PC-3 (cell line): ENCODE data around the gene ACTL7B. TPM values are rescaled to one million over a fixed set of nuclear protein-coding genes. Genes with fewer than 3 reads are reported as not detected.
A peak's percentile ranks its signal among the peaks of the same experiment; 100 is the strongest.

Experiments
- ATAC-seq: fragments of 200-7000 bp; cut with Tn5 transposase; 2 replicates; pipeline ENCODE4 v1.9.1; 2020; ENCODE audit warnings: mild to moderate bottlenecking, moderate library complexity
- BruUV-seq: library from RNA; stranded (reverse); fragments of 400-500 nt; replicated peaks from 2 replicates; lab custom pipeline; 2021; lab: Mats Ljungman, UMichigan
- CTCF ChIA-PET: fragments of 300-600 bp; sonication (Branson Sonifier 250); formaldehyde crosslinking; loops from one replicate; lab custom pipeline; 2022; ENCODE audit warnings: antibody characterized with exemption; lab: Charles Lee
- POLR2A ChIA-PET: fragments of 300-600 bp; sonication (Branson Sonifier 250); formaldehyde crosslinking; loops from one replicate; lab custom pipeline; 2022; ENCODE audit warnings: antibody characterized with exemption; ENCODE audit not compliant: unreplicated experiment; lab: Charles Lee
- DNase-seq: peaks from one replicate; pipeline ENCODE4 v3.0.0-alpha.2; 2015
- H2AFZ ChIP-seq: fragments of 300-600 bp; sonication (generic); 2 replicates; pipeline ENCODE4 v1.6.0; 2016; ENCODE audit warnings: antibody characterized with exemption, low read length
- H3F3A ChIP-seq: fragments of 300-600 bp; sonication (generic); one replicate; pipeline ENCODE4 v1.6.0; 2017; ENCODE audit warnings: antibody characterized with exemption, low read length, control low read depth, mild to moderate bottlenecking; ENCODE audit not compliant: unreplicated experiment
- H3K27ac ChIP-seq: fragments of 300-600 bp; sonication (generic); 2 replicates; pipeline ENCODE4 v1.5.1; 2016; ENCODE audit warnings: mild to moderate bottlenecking, low read length
- H3K27me3 ChIP-seq: fragments of 300-600 bp; sonication (generic); 2 replicates; pipeline ENCODE4 v1.6.1; 2016; ENCODE audit warnings: low read length, mixed read lengths
- H3K36me3 ChIP-seq: fragments of 300-600 bp; sonication (generic); 2 replicates; pipeline ENCODE4 v1.6.1; 2016; ENCODE audit warnings: low read depth, mixed run types, low read length, mixed read lengths
- H3K4me1 ChIP-seq: fragments of 300-600 bp; sonication (generic); 2 replicates; pipeline ENCODE4 v1.5.1; 2016; ENCODE audit warnings: low read length; ENCODE audit not compliant: insufficient read depth
- H3K4me2 ChIP-seq: fragments of 300-600 bp; sonication (generic); 2 replicates; pipeline ENCODE4 v1.6.0; 2016; ENCODE audit warnings: low read length
- H3K4me3 ChIP-seq: fragments of 300-600 bp; sonication (generic); 2 replicates; pipeline ENCODE4 v1.5.1; 2016; ENCODE audit warnings: mild to moderate bottlenecking, low read length, mixed read lengths
- H3K79me2 ChIP-seq: fragments of 300-600 bp; sonication (generic); 2 replicates; pipeline ENCODE4 v1.6.1; 2017; ENCODE audit warnings: low read length, mixed read lengths
- H3K9ac ChIP-seq: fragments of 300-600 bp; sonication (generic); 2 replicates; pipeline ENCODE4 v1.6.0; 2016; ENCODE audit warnings: mild to moderate bottlenecking, low read length
- H3K9me2 ChIP-seq: fragments of 300-600 bp; sonication (generic); replicated peaks from 2 replicates; pipeline ENCODE4 v1.6.1; 2016; ENCODE audit warnings: mixed run types, low read length, mixed read lengths
- H3K9me3 ChIP-seq: fragments of 300-600 bp; sonication (generic); 2 replicates; pipeline ENCODE4 v1.6.1; 2016; ENCODE audit warnings: low read length, mixed read lengths
- H4K20me1 ChIP-seq: fragments of 300-600 bp; sonication (generic); 2 replicates; pipeline ENCODE4 v1.6.1; 2016; ENCODE audit warnings: low read length, mixed read lengths
- EZH2 ChIP-seq: fragments of 300-600 bp; sonication (generic); IDR thresholded peaks from one replicate; pipeline ENCODE4 v1.6.1; 2017; ENCODE audit warnings: antibody characterized with exemption, mild to moderate bottlenecking, low read length; ENCODE audit not compliant: unreplicated experiment
- EZH2phosphoT487 ChIP-seq: fragments of 300-600 bp; sonication (generic); IDR thresholded peaks from 2 replicates; pipeline ENCODE4 v1.6.1; 2018; ENCODE audit warnings: mild to moderate bottlenecking, antibody characterized with exemption, low read length, borderline replicate concordance
- intact Hi-C: fragments of 100-400 bp; cut with micrococcal nuclease; formaldehyde crosslinking; loops from 2 replicates; pipeline ENCODE4 v1.9.0; 2023
- total RNA-seq: library from RNA; depleted of rRNA; stranded (reverse); fragments of >200 nt; gene quantifications from 2 replicates; pipeline ENCODE4 v1.2.3, GENCODE V29; 2014
- TF ChIP-seq, protein P1 (sequence below): fragments of 300-600 bp; sonication (generic); conservative IDR thresholded peaks from 2 replicates; pipeline ENCODE4 v1.5.1; 2017; ENCODE audit warnings: antibody characterized with exemption, low read depth, mild to moderate bottlenecking, low read length

The ACTL7B gene
- total RNA-seq, 1 experiment from 2014 or later: not detected

DNA sequence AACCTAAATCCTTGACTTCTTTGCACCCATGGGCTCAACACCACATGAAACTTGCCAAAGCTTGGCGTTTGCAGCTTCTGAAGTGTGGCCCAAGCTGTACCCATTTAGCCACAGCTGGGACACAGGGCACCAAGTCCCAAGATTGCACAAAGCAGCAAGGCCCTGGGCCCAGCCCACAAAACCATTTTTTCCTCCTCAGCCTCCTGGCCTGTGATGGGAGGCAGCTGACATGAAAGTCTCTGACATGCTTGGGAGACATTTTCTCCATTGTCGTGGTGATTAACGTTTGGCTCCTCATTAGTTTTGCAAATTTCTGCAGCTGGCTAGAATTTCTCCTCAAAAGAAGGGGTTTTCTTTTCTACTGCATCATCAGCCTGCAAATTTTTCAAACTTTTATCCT is 32.0 kb downstream of the ACTL7B start:
- BruUV-seq: no TSS peak
- ChIA-PET CTCF (no interaction called here), POLR2A (no interaction called here)
- TF ChIP-seq EZH2phosphoT487 (no peak), EZH2 (no peak)
- TF ChIP-seq, protein P1, sequence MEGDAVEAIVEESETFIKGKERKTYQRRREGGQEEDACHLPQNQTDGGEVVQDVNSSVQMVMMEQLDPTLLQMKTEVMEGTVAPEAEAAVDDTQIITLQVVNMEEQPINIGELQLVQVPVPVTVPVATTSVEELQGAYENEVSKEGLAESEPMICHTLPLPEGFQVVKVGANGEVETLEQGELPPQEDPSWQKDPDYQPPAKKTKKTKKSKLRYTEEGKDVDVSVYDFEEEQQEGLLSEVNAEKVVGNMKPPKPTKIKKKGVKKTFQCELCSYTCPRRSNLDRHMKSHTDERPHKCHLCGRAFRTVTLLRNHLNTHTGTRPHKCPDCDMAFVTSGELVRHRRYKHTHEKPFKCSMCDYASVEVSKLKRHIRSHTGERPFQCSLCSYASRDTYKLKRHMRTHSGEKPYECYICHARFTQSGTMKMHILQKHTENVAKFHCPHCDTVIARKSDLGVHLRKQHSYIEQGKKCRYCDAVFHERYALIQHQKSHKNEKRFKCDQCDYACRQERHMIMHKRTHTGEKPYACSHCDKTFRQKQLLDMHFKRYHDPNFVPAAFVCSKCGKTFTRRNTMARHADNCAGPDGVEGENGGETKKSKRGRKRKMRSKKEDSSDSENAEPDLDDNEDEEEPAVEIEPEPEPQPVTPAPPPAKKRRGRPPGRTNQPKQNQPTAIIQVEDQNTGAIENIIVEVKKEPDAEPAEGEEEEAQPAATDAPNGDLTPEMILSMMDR: no peak
- no peaks in the 10 kb centered on the region for H3F3A ChIP-seq
- no peaks in the 10 kb centered on the region for H3K27me3 ChIP-seq
- ATAC-seq (no peak), DNase-seq (no peak)
- no peak overlapping the region for H3K9ac ChIP-seq
- intact Hi-C loops: no loop called here
- H3K9me3 ChIP-seq: no peaks in the 10 kb centered on the region
- H3K27ac ChIP-seq: no peak overlapping the region
- no peak overlapping the region for H2AFZ ChIP-seq
- no peak overlapping the region for H3K4me3 ChIP-seq
- H3K4me2 ChIP-seq: no peak overlapping the region
- no peaks in the 10 kb centered on the region for H3K79me2 ChIP-seq
- H3K36me3 ChIP-seq: no peaks in the 10 kb centered on the region
- no peaks in the 10 kb centered on the region for H4K20me1 ChIP-seq
- H3K9me2 ChIP-seq: no peaks in the 10 kb centered on the region
- H3K4me1 ChIP-seq: no peaks in the 10 kb centered on the region

DNA sequence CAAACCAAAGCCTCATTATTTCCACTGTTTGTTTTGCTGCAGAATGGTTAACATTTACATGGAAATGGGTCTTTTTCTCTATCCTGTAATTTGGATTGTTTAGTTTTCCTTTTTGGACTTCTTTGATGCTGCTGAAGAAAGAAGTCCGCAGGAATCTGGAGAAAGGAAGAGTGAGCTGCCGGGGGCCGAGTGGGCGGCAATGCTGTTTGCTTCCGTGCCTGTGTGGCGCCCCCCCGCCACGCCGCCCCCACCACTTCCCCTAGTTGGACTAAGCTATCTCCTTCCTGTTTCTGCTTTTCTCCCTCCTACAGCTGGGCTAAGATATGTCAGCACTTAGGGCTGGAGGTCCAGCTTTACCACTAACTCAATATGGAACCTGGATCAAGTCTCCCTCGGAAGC is 39.7 kb downstream of the ACTL7B start:
- Histone ChIP-seq H3K9me3 (no peaks in the 10 kb centered on the region), H3K79me2 (no peaks in the 10 kb centered on the region), H3K27me3 (no peaks in the 10 kb centered on the region), H3K4me3 (no peak overlapping the region), H2AFZ (no peak overlapping the region), H3K9me2 (no peaks in the 10 kb centered on the region), H3K27ac (no peak overlapping the region), H3K4me2 (no peak overlapping the region), H3K36me3 (no peaks in the 10 kb centered on the region), H4K20me1 (no peaks in the 10 kb centered on the region), H3K4me1 (peaks cover 20% of the 10 kb centered on the region), H3F3A (no peaks in the 10 kb centered on the region), H3K9ac (no peak overlapping the region)
- ChIA-PET CTCF (no interaction called here), POLR2A (no interaction called here)
- intact Hi-C loops: no loop called here
- no peak for ATAC-seq
- no TSS peak for BruUV-seq
- DNase-seq: no peak
- TF ChIP-seq EZH2phosphoT487 (no peak), EZH2 (no peak)
- TF ChIP-seq, protein P1: no peak

DNA sequence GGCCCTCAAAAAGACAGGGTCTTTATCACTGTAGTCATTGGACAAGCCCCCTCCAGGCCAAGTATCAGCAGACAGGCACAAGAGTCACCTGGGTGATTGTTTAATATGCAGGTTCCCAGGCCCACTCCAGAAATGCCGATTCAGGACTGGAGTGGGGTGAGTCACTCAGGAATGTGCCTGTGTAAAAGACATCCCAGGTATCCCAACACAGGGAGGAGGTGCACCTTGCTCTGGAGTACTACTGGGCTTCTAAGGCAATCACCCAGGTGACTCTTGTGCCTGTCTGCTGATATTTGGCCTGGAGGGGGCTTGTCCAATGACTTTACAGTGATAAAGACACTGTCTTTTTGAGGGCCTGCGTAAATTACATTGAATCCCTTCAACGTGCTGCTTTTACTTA is 40.6 kb downstream of the ACTL7B start:
- DNase-seq: peak; percentile 62
- H3K4me2 ChIP-seq: no peak overlapping the region
- H3K4me3 ChIP-seq: no peak overlapping the region
- no peaks in the 10 kb centered on the region for H3K9me3 ChIP-seq
- ATAC-seq: peak; percentile 48
- H2AFZ ChIP-seq: no peak overlapping the region
- no peaks in the 10 kb centered on the region for H3K36me3 ChIP-seq
- no TSS peak for BruUV-seq
- no peaks in the 10 kb centered on the region for H3K27me3 ChIP-seq
- intact Hi-C loops: no loop called here
- no peak overlapping the region for H3K9ac ChIP-seq
- CTCF ChIA-PET: interaction anchor here (1.3 kb wide), 1 partner anchor 38 kb away, joined by 7 read pairs; no protein-coding TSS in a partner anchor
- no peak for TF ChIP-seq EZH2
- TF ChIP-seq, protein P1: no peak
- no peak for TF ChIP-seq EZH2phosphoT487
- H4K20me1 ChIP-seq: no peaks in the 10 kb centered on the region
- H3F3A ChIP-seq: no peaks in the 10 kb centered on the region
- H3K79me2 ChIP-seq: no peaks in the 10 kb centered on the region
- no peaks in the 10 kb centered on the region for H3K9me2 ChIP-seq
- POLR2A ChIA-PET: no interaction called here
- peaks cover 20% of the 10 kb centered on the region for H3K4me1 ChIP-seq
- H3K27ac ChIP-seq: no peak overlapping the region
